H1 (cell line): Measurements from ENCODE around the gene TMEM63C. TPM values are rescaled to one million over a fixed set of nuclear protein-coding genes. Genes with fewer than 3 reads are reported as not detected.

Experiments
- CTCF ChIA-PET: fragments of 300-600 bp; sonication (Branson Sonifier 250); formaldehyde crosslinking; loops from one replicate; lab custom pipeline; 2021; ENCODE audit not compliant: partially characterized antibody; lab: Charles Lee
- POLR2A ChIA-PET: fragments of 300-600 bp; sonication (Branson Sonifier 250); formaldehyde crosslinking; loops from one replicate; lab custom pipeline; 2021; ENCODE audit warnings: inconsistent platforms; ENCODE audit not compliant: partially characterized antibody; lab: Charles Lee
- DNase-seq, 2 experiments: peaks; one replicate each; pipeline versions ENCODE4 v3.0.0 to v3.0.0-alpha.2; 2010 to 2022; ENCODE audit warnings: low spot score in 2 of 2, low read depth in 1 of 2, mixed read lengths in 1 of 2
- FAIRE-seq: peaks from 2 replicates; lab custom pipeline; 2011; peaks lifted over from hg19 to GRCh38; lab: Jason Lieb, UNC
- H2AFZ ChIP-seq: 2 replicates; pipeline ENCODE4 v1.8.1; 2012; ENCODE audit warnings: low read length, inconsistent platforms
- H2AK5ac ChIP-seq: 2 replicates; pipeline ENCODE4 v1.6.1; 2013; ENCODE audit warnings: low read depth, low read length
- H2BK120ac ChIP-seq: replicated peaks from 2 replicates; pipeline ENCODE3; 2013; ENCODE audit warnings: low read depth, low read length, inconsistent platforms
- H2BK12ac ChIP-seq: 2 replicates; pipeline ENCODE4 v1.6.1; 2013; ENCODE audit warnings: low read depth, low read length
- H2BK15ac ChIP-seq: 2 replicates; pipeline ENCODE4 v1.6.1; 2013; ENCODE audit warnings: low read length
- H2BK20ac ChIP-seq: 2 replicates; pipeline ENCODE4 v1.6.1; 2013; ENCODE audit warnings: low read length
- H2BK5ac ChIP-seq: 2 replicates; pipeline ENCODE4 v1.6.1; 2013; ENCODE audit warnings: low read depth, low read length
- H3K14ac ChIP-seq: 2 replicates; pipeline ENCODE4 v1.6.1; 2013; ENCODE audit warnings: inconsistent platforms; ENCODE audit not compliant: insufficient read length
- H3K18ac ChIP-seq: 2 replicates; pipeline ENCODE4 v1.6.1; 2013; ENCODE audit warnings: low read length; ENCODE audit errors: extremely low read depth
- H3K23ac ChIP-seq: 2 replicates; pipeline ENCODE4 v1.6.1; 2013; ENCODE audit warnings: inconsistent platforms; ENCODE audit not compliant: insufficient read length
- H3K23me2 ChIP-seq: 2 replicates; pipeline ENCODE4 v1.6.1; 2013; ENCODE audit warnings: low read depth, low read length
- H3K27ac ChIP-seq: 2 replicates; pipeline ENCODE4 v1.6.1; 2011; ENCODE audit warnings: low read depth, low read length, inconsistent platforms
- H3K27me3 ChIP-seq, 4 experiments: replicated peaks in 1 of 4; 1 replicate in 1 of 4; 2 replicates in 3 of 4; pipeline versions ENCODE4 v1.6.1 to v1.8.1; 2011 to 2013; ENCODE audit warnings: low read length in 3 of 4, mild to moderate bottlenecking in 3 of 4, inconsistent platforms in 2 of 4, mixed read lengths in 2 of 4, moderate library complexity in 1 of 4; ENCODE audit not compliant: control insufficient read depth in 3 of 4, insufficient read depth in 3 of 4; ENCODE audit errors: extremely low read depth in 1 of 4
- H3K36me3 ChIP-seq, 4 experiments: 2 replicates each; pipeline versions ENCODE4 v1.6.1 to v1.8.1; 2011 to 2013; ENCODE audit warnings: mild to moderate bottlenecking in 4 of 4, low read length in 3 of 4, moderate library complexity in 2 of 4, control low read depth in 1 of 4, inconsistent platforms in 1 of 4; ENCODE audit not compliant: insufficient read depth in 4 of 4, control insufficient read depth in 2 of 4
- H3K4ac ChIP-seq: replicated peaks from 2 replicates; pipeline ENCODE3; 2013; ENCODE audit warnings: low read length, low read depth, mixed read lengths, inconsistent platforms; ENCODE audit not compliant: insufficient read length
- H3K4me1 ChIP-seq, 4 experiments: replicated peaks in 1 of 4; 1 replicate in 1 of 4; 2 replicates in 3 of 4; pipeline versions ENCODE4 v1.6.1 to v1.8.1; 2011 to 2013; ENCODE audit warnings: low read length in 3 of 4, inconsistent platforms in 2 of 4, mixed read lengths in 1 of 4; ENCODE audit not compliant: insufficient read depth in 4 of 4, control insufficient read depth in 3 of 4
- H3K4me2 ChIP-seq, 2 experiments: 2 replicates each; pipeline versions ENCODE4 v1.6.1 to v1.8.1; 2011 to 2013; ENCODE audit warnings: low read depth in 2 of 2, low read length in 2 of 2, control low read depth in 1 of 2, inconsistent platforms in 1 of 2, mild to moderate bottlenecking in 1 of 2; ENCODE audit not compliant: insufficient read depth in 1 of 2
- H3K4me3 ChIP-seq, 4 experiments: fragments of 200-600, 300-600 bp in 1 of 4; sonication (generic), shearing (Covaris generic), sonication (Bioruptor Twin) in 1 of 4; 2 replicates each; pipeline versions ENCODE4 v1.5.1 to v1.8.1; 2011 to 2016; ENCODE audit warnings: low read length in 4 of 4, low read depth in 3 of 4, control low read depth in 2 of 4, inconsistent platforms in 2 of 4, mild to moderate bottlenecking in 2 of 4, mixed read lengths in 1 of 4, moderate library complexity in 1 of 4; ENCODE audit not compliant: insufficient read depth in 2 of 4; ENCODE audit errors: extremely low read depth in 1 of 4
- H3K56ac ChIP-seq: replicated peaks from 2 replicates; pipeline ENCODE3; 2013; ENCODE audit warnings: low read depth, mild to moderate bottlenecking, mixed read lengths, low read length, inconsistent platforms; ENCODE audit not compliant: insufficient read length
- H3K79me1 ChIP-seq: 2 replicates; pipeline ENCODE4 v1.6.1; 2013; ENCODE audit warnings: low read depth, low read length, control low read depth
- H3K79me2 ChIP-seq, 2 experiments: 2 replicates each; pipeline versions ENCODE4 v1.6.1 to v1.8.1; 2012 to 2013; ENCODE audit warnings: low read length in 2 of 2, mild to moderate bottlenecking in 2 of 2, inconsistent platforms in 1 of 2; ENCODE audit not compliant: insufficient read depth in 2 of 2, control insufficient read depth in 1 of 2
- H3K9ac ChIP-seq, 4 experiments: replicated peaks in 1 of 4; 1 replicate in 1 of 4; 2 replicates in 3 of 4; pipeline versions ENCODE4 v1.6.1 to v1.8.1; 2011 to 2013; ENCODE audit warnings: low read depth in 3 of 4, low read length in 3 of 4, control low read depth in 2 of 4, mild to moderate bottlenecking in 2 of 4, moderate library complexity in 2 of 4, inconsistent platforms in 1 of 4; ENCODE audit errors: extremely low read depth in 1 of 4
- H3K9me3 ChIP-seq, 2 experiments: 2 replicates each; pipeline versions ENCODE4 v1.6.1 to v1.8.1; 2012 to 2013; ENCODE audit warnings: mild to moderate bottlenecking in 2 of 2, moderate library complexity in 2 of 2, control low read depth in 1 of 2, inconsistent platforms in 1 of 2, low read depth in 1 of 2, low read length in 1 of 2, mixed read lengths in 1 of 2; ENCODE audit not compliant: insufficient read depth in 2 of 2
- H4K20me1 ChIP-seq, 2 experiments: replicated peaks in 1 of 2; 2 replicates each; pipeline versions ENCODE3 to v1.8.1; 2011 to 2013; ENCODE audit warnings: inconsistent platforms in 2 of 2, low read length in 2 of 2, mild to moderate bottlenecking in 1 of 2; ENCODE audit not compliant: insufficient read depth in 2 of 2, control insufficient read depth in 1 of 2
- H4K5ac ChIP-seq: 2 replicates; pipeline ENCODE4 v1.6.1; 2013; ENCODE audit warnings: low read length, low read depth, mixed read lengths, inconsistent platforms; ENCODE audit not compliant: insufficient read length
- H4K8ac ChIP-seq: 2 replicates; pipeline ENCODE4 v1.8.0; 2013; ENCODE audit warnings: mild to moderate bottlenecking, moderate library complexity, low read length, inconsistent platforms; ENCODE audit not compliant: insufficient read depth; ENCODE audit errors: extremely low read depth
- H4K91ac ChIP-seq: replicated peaks from 2 replicates; pipeline ENCODE3; 2013; ENCODE audit warnings: low read length, mixed read lengths, inconsistent platforms; ENCODE audit not compliant: insufficient read length
- ATF3 ChIP-seq: IDR thresholded peaks from 2 replicates; pipeline ENCODE4 v1.6.1; 2011; ENCODE audit warnings: low read depth, mild to moderate bottlenecking, low read length; ENCODE audit not compliant: insufficient read depth
- CEBPB ChIP-seq: IDR thresholded peaks from 2 replicates; pipeline ENCODE4 v1.6.1; 2012; ENCODE audit warnings: low read depth, low read length
- CREB1 ChIP-seq: IDR thresholded peaks from 2 replicates; pipeline ENCODE4 v1.6.1; 2012; ENCODE audit warnings: inconsistent platforms
- CTBP2 ChIP-seq: IDR thresholded peaks from 2 replicates; pipeline ENCODE4 v1.7.0; 2011; ENCODE audit warnings: borderline replicate concordance, mild to moderate bottlenecking, moderate library complexity, mixed read lengths, low read length; ENCODE audit not compliant: insufficient read depth, insufficient read length
- HDAC2 ChIP-seq, 2 experiments: fragments of 300-600 bp in 1 of 2; sonication (generic) in 1 of 2; IDR thresholded peaks; 2 replicates each; pipeline ENCODE4 v1.6.1; 2011 to 2012; ENCODE audit warnings: low read depth in 2 of 2, low read length in 2 of 2, mild to moderate bottlenecking in 2 of 2, moderate library complexity in 2 of 2, borderline replicate concordance in 1 of 2, inconsistent platforms in 1 of 2
- JUND ChIP-seq: IDR thresholded peaks from 2 replicates; pipeline ENCODE4 v1.6.1; 2011; ENCODE audit warnings: mild to moderate bottlenecking, improper control_type of control experiment, low read length
- POU5F1 ChIP-seq: IDR thresholded peaks from 2 replicates; pipeline ENCODE4 v1.6.1; 2011; ENCODE audit warnings: low read depth, mild to moderate bottlenecking, low read length, moderate library complexity
- RAD21 ChIP-seq, 2 experiments: IDR thresholded peaks in 1 of 2; conservative IDR thresholded peaks in 1 of 2; 2 replicates each; pipeline ENCODE4 v1.6.1; 2011; ENCODE audit warnings: low read depth in 2 of 2, low read length in 2 of 2, improper control_type of control experiment in 1 of 2, inconsistent platforms in 1 of 2, mild to moderate bottlenecking in 1 of 2, moderate library complexity in 1 of 2
- RBBP5 ChIP-seq: IDR thresholded peaks from 2 replicates; pipeline ENCODE4 v1.7.1; 2012; ENCODE audit warnings: low read depth, mild to moderate bottlenecking, inconsistent platforms, low read length, moderate library complexity, borderline replicate concordance
- SP2 ChIP-seq: IDR thresholded peaks from 2 replicates; pipeline ENCODE4 v1.6.1; 2012; ENCODE audit warnings: mild to moderate bottlenecking, low read length, inconsistent platforms
- SRF ChIP-seq: IDR thresholded peaks from 2 replicates; pipeline ENCODE4 v1.6.1; 2011; ENCODE audit warnings: mild to moderate bottlenecking, low read depth, low read length, moderate library complexity
- TEAD4 ChIP-seq: IDR thresholded peaks from 2 replicates; pipeline ENCODE4 v1.6.1; 2012; ENCODE audit warnings: low read depth, low read length, inconsistent platforms, mixed read lengths
- WGBS, 2 experiments: shearing (Covaris generic) in 1 of 2; methylation state at CpG; one replicate each; pipeline versions ENCODE4 v1.1.6 to v1.1.7; 2013 to 2015; ENCODE audit warnings: low lambda C conversion rate in 2 of 2, mixed read lengths in 2 of 2, inconsistent platforms in 1 of 2, low coverage in 1 of 2, missing lambda C conversion rate in 1 of 2; ENCODE audit not compliant: insufficient replicate concordance in 2 of 2, insufficient coverage in 1 of 2, insufficient read length in 1 of 2; ENCODE audit errors: extremely low coverage in 1 of 2, missing lambda C conversion rate in 1 of 2; 5-methylcytosine and 5-hydroxymethylcytosine counted together
- polyA plus RNA-seq, 7 experiments: library from polyadenylated mRNA; depleted of rRNA in 3 of 7; stranded (reverse) in 5 of 7; unstranded in 2 of 7; fragments of >200 nt in 5 of 7; fragments of 200-250 nt in 2 of 7; gene quantifications; 1 replicate in 5 of 7; 2 replicates in 1 of 7; 4 replicates in 1 of 7; pipeline versions ENCODE4 v1.2.1 to v1.2.3, GENCODE V29; 2011 to 2013; ENCODE audit warnings: missing spikeins in 2 of 7, mixed read lengths in 2 of 7
- total RNA-seq: library from RNA; stranded (reverse); fragmentation: NEBNext Ultra II Directional; extraction: Animal tissue kit (Norgen Biotek cat#: 25700); gene quantifications from 2 replicates; pipeline ENCODE4 v1.2.1, GENCODE V29; 2021

The TMEM63C gene
- total and polyA plus RNA-seq, 2 of the 8 experiments (the other 6 are each of a cell fraction or from before 2014, with no cell fraction given), result 3.0 to 7.6 TPM

DNA sequence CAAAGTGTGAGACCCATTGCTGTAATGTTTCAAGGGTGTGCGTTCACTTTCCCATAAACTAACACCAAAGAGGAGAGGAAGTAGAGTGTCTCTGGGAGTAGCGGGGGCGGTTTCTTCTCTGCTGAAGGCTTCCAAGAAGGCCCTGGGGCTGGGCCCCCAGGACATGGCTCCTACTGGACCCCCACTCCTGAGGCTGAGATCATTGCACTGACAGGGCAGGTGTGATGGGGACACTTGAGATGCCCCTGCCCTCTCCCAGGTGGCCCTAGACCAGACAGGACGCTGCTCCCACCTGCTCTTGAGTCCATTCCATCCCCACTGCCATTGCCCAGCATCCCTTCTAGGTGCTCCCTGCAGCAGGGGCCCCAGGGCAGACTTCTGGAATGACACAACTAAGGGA, 20.1 kb downstream of the TMEM63C start:
- Histone ChIP-seq H3K79me1 (0 out of 2 replicates have a peak, but pooled peaks cover 2% of the 10 kb centered on the region), H3K56ac (no peak overlapping the region), H3K18ac (no peak overlapping the region), H3K9me3 (no peaks in the 10 kb centered on the region), H3K4me3 (no peak overlapping the region), H2BK120ac (no peak overlapping the region), H4K5ac (no peak overlapping the region), H2BK20ac (no peak overlapping the region), H3K27me3 (no peaks in the 10 kb centered on the region), H4K20me1 (no peaks in the 10 kb centered on the region), H3K4me1 (peaks cover 0 to 11% (median 5%) of the 10 kb centered on the region in 4 experiments; a peak in 3 of 7 replicates), H4K8ac (no peak overlapping the region), H3K27ac (no peak overlapping the region), H4K91ac (no peak overlapping the region), H3K4ac (no peak overlapping the region), H3K14ac (no peak overlapping the region), H2BK15ac (no peak overlapping the region), H3K4me2 (no peak overlapping the region), H2BK5ac (no peak overlapping the region), H3K36me3 (no peaks in the 10 kb centered on the region), H2BK12ac (no peak overlapping the region), H3K23ac (no peak overlapping the region), H2AFZ (no peak overlapping the region), H3K79me2 (no peaks in the 10 kb centered on the region), H2AK5ac (no peak overlapping the region), H3K23me2 (no peaks in the 10 kb centered on the region), H3K9ac (no peak overlapping the region)
- no peak for DNase-seq
- FAIRE-seq, result no peak
- TF ChIP-seq CTBP2 (no peak), SRF (no peak), SP2 (no peak), RAD21 (IDR thresholded peaks at IDR 0.05 in 1 of 2, conservative IDR thresholded peaks at IDR 0.05 in 1 of 2; ENCODE audit: low read depth in 2 of 2, low read length in 2 of 2) (no peak), TEAD4 (no peak), ATF3 (no peak), HDAC2 (IDR thresholded peaks at IDR 0.05; ENCODE audit: borderline replicate concordance in 1 of 2, low read depth in 2 of 2, low read length in 2 of 2) (no peak), JUND (no peak), RBBP5 (no peak), CEBPB (no peak), CREB1 (no peak), POU5F1 (no peak)
- ChIA-PET POLR2A (interaction anchor here (0.9 kb wide), 1 partner anchor 256 kb away, joined by 4 read pairs; no protein-coding TSS in a partner anchor), CTCF (interaction anchor here (0.9 to 19.8 kb wide), 12 partner anchors 9 to 114 kb away, joined by 3 to 233 read pairs (median 6); no protein-coding TSS in a partner anchor)
- 96% methylated on average over 2 of the region's 4 CpGs; no CpG with 5 or more reads in 1 of the 2 experiments for WGBS, 2 experiments
